HEK293 (cell line): ENCODE measurements around the gene TECTA.
"Not testable (repeated sequence)": the region's sequence is repeated elsewhere in the genome, so short reads cannot be mapped to it uniquely, and the experiment has no call there.

ENCODE experiments used
- CTCF ChIA-PET: fragments of 350-600 bp; formaldehyde crosslinking; extraction: SDS; loops from one replicate; lab custom pipeline; 2021; ENCODE audit warnings: antibody characterized with exemption; lab: Yijun Ruan, JAX
- POLR2A ChIA-PET: fragments of 300-600 bp; formaldehyde crosslinking; extraction: SDS; loops from one replicate; lab custom pipeline; 2020; ENCODE audit warnings: antibody characterized with exemption, inconsistent platforms; lab: Yijun Ruan, JAX
- H3K27ac ChIP-seq: fragments of 200-500 bp; sonication (Bioruptor generic); 2 replicates; pipeline ENCODE4 v1.5.1; 2014; ENCODE audit warnings: low read depth, low read length, control low read depth, inconsistent platforms; ENCODE audit errors: extremely low read depth
- H3K36me3 ChIP-seq, 2 experiments: fragments of 200-500 bp in 1 of 2; sonication (Bioruptor generic) in 1 of 2; 1 replicate in 1 of 2; 2 replicates in 1 of 2; pipeline ENCODE4 v1.5.1; 2014 to 2017; ENCODE audit warnings: inconsistent platforms in 2 of 2, low read length in 2 of 2; ENCODE audit not compliant: control insufficient read depth in 2 of 2, insufficient read depth in 1 of 2
- H3K4me1 ChIP-seq: fragments of 200-500 bp; sonication (Bioruptor generic); 2 replicates; pipeline ENCODE4 v1.5.1; 2014; ENCODE audit warnings: mild to moderate bottlenecking, low read length, inconsistent platforms; ENCODE audit not compliant: control insufficient read depth, insufficient read depth
- H3K4me3 ChIP-seq: 2 replicates; pipeline ENCODE4 v1.5.1; 2011; ENCODE audit warnings: low read depth, mild to moderate bottlenecking, control low read depth, low read length, moderate library complexity
- H3K9me3 ChIP-seq: fragments of 200-500 bp; sonication (Bioruptor generic); 2 replicates; pipeline ENCODE4 v1.5.1; 2014; ENCODE audit warnings: low read depth, low read length, inconsistent platforms; ENCODE audit not compliant: control insufficient read depth, insufficient read depth
- GLIS1 ChIP-seq: fragments of 450-650 bp; formaldehyde crosslinking; IDR thresholded peaks from 2 replicates; pipeline ENCODE4 v1.5.1; 2016; ENCODE audit warnings: missing biosample characterization, missing genetic modification characterization
- HOXC10 ChIP-seq: sonication (generic); formaldehyde crosslinking; IDR thresholded peaks from 2 replicates; pipeline ENCODE4 v1.8.1; 2023; ENCODE audit warnings: mild to moderate bottlenecking, missing genetic modification reagents
- KLF10 ChIP-seq: fragments of 450-650 bp; IDR thresholded peaks from 2 replicates; pipeline ENCODE4 v1.5.1; 2018; ENCODE audit warnings: missing biosample characterization, mild to moderate bottlenecking, missing genetic modification characterization
- TRIM28 ChIP-seq: IDR thresholded peaks from 2 replicates; pipeline ENCODE4 v1.6.1; 2011; ENCODE audit warnings: low read length, control low read depth, borderline replicate concordance
- ZBTB20 ChIP-seq: fragments of 450-650 bp; formaldehyde crosslinking; IDR thresholded peaks from 2 replicates; pipeline ENCODE4 v1.5.1; 2016; ENCODE audit warnings: missing biosample characterization, missing genetic modification characterization
- ZFP37 ChIP-seq: fragments of 450-650 bp; formaldehyde crosslinking; IDR thresholded peaks from 2 replicates; pipeline ENCODE4 v1.5.1; 2016; ENCODE audit warnings: missing biosample characterization, missing genetic modification characterization
- ZNF266 ChIP-seq: fragments of 450-650 bp; formaldehyde crosslinking; IDR thresholded peaks from 2 replicates; pipeline ENCODE4 v1.5.1; 2016; ENCODE audit warnings: missing biosample characterization, missing genetic modification characterization, low read depth
- ZNF548 ChIP-seq: fragments of 450-650 bp; formaldehyde crosslinking; IDR thresholded peaks from 2 replicates; pipeline ENCODE4 v1.5.1; 2016; ENCODE audit warnings: missing biosample characterization, missing genetic modification characterization
- TF ChIP-seq, protein P1 (sequence below): fragments of 450-650 bp; formaldehyde crosslinking; IDR thresholded peaks from 2 replicates; pipeline ENCODE4 v1.5.1; 2017; ENCODE audit warnings: missing biosample characterization, missing genetic modification characterization
- TF ChIP-seq, protein P2 (sequence below): fragments of 450-650 bp; formaldehyde crosslinking; IDR thresholded peaks from 2 replicates; pipeline ENCODE4; 2016; ENCODE audit warnings: missing biosample characterization, missing genetic modification characterization
- TF ChIP-seq, protein P3 (sequence below): fragments of 450-650 bp; formaldehyde crosslinking; IDR thresholded peaks from 2 replicates; pipeline ENCODE4 v1.5.1; 2016; ENCODE audit warnings: missing biosample characterization, missing genetic modification characterization

The TECTA gene

DNA sequence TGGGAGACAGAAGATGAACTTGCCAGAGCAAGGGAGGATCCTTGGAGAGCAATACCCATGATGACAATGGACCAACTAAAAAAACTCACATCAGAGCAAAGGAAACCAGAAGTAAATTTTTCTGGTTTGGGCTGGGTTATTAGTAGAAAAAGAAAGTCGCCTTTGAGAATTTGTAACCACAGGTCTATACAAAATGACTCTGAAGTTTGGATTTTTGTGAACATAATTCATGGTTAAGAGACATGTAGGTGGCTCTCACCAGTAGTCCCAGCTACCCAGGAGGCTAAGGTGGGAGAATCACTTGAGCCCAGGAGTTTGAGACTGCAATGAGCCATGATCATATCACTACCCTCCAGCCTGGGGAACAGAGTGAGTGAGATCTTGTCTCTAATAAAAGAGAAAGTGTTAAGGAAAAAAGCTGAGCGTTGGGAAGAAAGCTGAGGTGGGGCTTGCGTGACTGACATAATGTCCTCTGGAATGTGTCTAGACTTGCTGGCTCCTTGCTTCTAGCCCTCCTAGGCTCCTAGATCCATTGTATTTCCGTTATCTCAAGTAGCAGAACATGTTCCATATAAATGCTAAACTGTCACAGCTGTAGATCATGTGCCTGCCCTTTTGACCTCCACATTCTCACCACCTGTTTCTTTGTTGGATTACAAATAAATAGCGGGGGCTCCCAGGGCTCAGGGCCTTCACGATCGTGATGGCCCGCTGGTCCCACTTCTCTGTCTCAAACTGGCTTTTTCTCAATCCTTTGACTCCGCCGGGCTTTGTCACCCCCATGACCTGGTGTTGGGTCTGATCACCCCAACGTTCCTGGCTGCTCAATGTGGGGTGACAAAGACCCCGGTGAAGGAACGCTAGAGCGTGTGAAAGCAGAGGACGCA, 135.3 kb downstream of the TECTA start (continued):
- TF ChIP-seq ZBTB20 (tag by site-specific recombination) (peak; percentile 26; the same call in 1 of the 2 replicates), ZNF548 (tag by site-specific recombination) (no peak)

DNA sequence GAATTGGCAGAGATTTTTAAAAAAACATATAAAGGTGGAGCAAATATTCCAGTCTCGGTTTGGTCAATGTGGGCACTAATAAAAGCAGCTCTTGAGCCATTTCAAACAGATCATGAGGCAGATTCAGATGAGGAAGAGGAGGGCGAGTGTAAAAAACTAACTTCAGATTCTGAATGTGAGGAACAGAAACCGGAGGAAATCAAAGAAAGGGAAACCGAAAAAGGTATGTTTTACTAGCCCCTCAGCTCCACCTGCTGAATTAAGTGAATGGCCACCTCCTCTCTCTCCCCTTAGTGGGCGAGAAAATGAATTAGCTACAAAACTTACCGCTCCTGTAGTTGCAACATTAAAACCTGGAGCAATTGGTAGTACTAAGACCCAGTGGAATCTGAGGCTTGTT, 136.2 kb downstream of the TECTA start:
- CTCF ChIA-PET: interaction anchor here (0.7 kb wide), 1 partner anchor 354 kb away, joined by 3 read pairs; no protein-coding TSS in a partner anchor
- POLR2A ChIA-PET, H3K9me3 ChIP-seq, H3K36me3 ChIP-seq, H3K4me3 ChIP-seq, H3K4me1 ChIP-seq: not testable (repeated sequence)
- peak overlapping the region; percentile 22; the same call in 1 of the 2 replicates for H3K27ac ChIP-seq

DNA sequence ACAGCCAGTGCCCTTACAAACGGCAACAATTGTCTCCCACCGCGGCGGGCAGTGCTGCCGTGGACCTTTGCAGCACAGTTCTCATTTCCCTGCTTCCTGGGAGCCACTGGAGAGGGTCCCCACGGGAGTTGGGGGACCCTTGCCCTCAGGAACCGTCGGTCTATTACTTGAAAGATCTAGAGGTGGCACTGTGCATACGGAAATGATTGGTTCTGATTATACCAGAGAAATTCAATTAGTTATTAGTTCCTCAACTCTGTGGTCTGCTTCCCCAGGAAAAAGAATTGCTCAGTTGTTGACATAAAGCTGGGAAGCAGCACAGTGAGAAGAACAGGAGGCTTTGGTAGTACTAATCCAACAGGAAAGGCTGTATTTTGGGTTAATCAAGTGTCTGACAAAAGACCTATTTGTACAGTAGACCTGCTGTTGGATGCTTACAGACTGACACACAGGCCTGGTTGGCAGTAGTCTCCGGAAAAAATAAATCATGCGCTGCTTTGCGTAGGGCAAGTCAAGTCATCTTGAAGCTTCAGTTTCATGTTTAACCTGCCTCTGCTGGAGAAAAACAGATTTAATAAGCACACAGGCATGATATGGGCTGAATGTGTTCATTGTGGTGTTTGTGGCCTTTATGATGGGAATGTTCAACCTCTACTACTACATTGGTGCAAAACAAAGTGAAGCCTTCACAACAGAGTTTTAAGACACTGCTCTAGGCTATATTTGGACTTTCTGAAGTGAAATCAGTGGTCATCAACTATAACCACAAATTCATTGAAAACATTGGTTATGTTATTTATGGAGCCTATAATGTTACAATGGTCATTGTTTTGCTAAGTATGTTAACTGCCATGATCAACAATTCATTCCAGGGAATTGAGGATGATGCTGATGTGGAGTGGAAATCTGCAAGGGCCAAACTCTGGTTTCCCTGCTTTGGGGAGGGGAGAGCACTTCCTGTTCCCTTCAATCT, 136.9 kb downstream of the TECTA start:
- Histone ChIP-seq H3K4me3 (no peak overlapping the region), H3K4me1 (peaks cover 2% of the 10 kb centered on the region), H3K27ac (peak overlapping the region; percentile 22; the same call in 1 of the 2 replicates), H3K36me3 (no peaks in the 10 kb centered on the region), H3K9me3 (no peaks in the 10 kb centered on the region)
- no peak for TF ChIP-seq ZFP37 (tag by site-specific recombination)
- TF ChIP-seq TRIM28: 0 out of 2 replicates have a peak, but pooled peaks have one; percentile 28
- CTCF ChIA-PET: interaction anchor here (0.7 kb wide), 1 partner anchor 353 kb away, joined by 3 read pairs; no protein-coding TSS in a partner anchor
- POLR2A ChIA-PET: no interaction called here

DNA sequence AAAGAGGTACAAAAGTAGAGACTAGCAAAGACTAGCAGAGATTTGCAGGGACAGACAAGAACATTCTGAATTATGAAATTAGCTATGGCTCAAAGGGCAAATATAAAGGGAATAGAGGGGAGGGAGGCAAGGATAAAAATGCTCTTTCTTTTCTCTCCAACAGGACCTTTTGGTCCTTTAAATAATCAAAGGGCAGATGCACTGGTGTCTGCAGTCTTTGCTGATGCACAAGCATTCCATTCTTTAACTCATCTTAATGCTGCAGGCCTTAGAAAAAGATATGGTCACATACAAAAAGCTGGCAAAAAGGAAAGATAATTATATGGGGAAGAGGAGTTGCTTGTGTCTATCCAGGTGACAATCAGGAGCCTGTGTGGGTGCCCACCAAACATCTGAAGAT, 137.9 kb downstream of the TECTA start:
- H3K9me3 ChIP-seq: no peaks in the 10 kb centered on the region
- H3K27ac ChIP-seq: no peak overlapping the region
- TF ChIP-seq, protein P1, sequence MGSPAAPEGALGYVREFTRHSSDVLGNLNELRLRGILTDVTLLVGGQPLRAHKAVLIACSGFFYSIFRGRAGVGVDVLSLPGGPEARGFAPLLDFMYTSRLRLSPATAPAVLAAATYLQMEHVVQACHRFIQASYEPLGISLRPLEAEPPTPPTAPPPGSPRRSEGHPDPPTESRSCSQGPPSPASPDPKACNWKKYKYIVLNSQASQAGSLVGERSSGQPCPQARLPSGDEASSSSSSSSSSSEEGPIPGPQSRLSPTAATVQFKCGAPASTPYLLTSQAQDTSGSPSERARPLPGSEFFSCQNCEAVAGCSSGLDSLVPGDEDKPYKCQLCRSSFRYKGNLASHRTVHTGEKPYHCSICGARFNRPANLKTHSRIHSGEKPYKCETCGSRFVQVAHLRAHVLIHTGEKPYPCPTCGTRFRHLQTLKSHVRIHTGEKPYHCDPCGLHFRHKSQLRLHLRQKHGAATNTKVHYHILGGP (tag by site-specific recombination): no peak
- TF ChIP-seq, protein P2, sequence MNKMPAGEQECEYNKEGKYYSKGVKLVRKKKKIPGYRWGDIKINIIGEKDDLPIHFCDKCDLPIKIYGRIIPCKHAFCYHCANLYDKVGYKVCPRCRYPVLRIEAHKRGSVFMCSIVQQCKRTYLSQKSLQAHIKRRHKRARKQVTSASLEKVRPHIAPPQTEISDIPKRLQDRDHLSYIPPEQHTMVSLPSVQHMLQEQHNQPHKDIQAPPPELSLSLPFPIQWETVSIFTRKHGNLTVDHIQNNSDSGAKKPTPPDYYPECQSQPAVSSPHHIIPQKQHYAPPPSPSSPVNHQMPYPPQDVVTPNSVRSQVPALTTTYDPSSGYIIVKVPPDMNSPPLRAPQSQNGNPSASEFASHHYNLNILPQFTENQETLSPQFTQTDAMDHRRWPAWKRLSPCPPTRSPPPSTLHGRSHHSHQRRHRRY (tag by site-specific recombination): no peak
- TF ChIP-seq ZNF266 (tag by site-specific recombination): no peak
- TF ChIP-seq HOXC10 (CRISPR knock-in tag): no peak
- TF ChIP-seq KLF10 (tag by site-specific recombination): no peak
- H3K36me3 ChIP-seq: no peaks in the 10 kb centered on the region
- ChIA-PET CTCF (no interaction called here), POLR2A (no interaction called here)
- H3K4me1 ChIP-seq: peaks cover 2% of the 10 kb centered on the region
- H3K4me3 ChIP-seq: no peak overlapping the region

DNA sequence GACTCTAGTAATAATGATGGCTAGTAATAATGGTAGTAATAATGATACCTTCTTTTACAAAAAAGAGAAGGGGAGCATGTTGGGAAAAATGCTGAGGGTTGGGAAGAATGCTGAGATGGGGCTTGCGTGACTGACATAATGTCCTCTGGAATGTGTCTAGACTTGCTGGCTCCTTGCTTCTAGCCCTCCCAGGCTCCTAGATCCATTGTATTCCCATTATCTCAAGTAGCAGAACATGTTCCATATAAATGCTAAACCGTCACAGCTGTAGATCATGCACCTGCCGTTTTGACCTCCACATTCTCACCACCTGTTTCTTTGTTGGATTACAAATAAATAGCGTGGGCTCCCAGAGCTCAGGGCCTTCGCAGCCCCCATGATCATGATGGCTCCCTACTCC, 139.0 kb downstream of the TECTA start:
- not testable (repeated sequence) for H3K4me1 ChIP-seq, H3K9me3 ChIP-seq, H3K36me3 ChIP-seq, H3K4me3 ChIP-seq, H3K27ac ChIP-seq
- ChIA-PET POLR2A (interaction anchor here (0.7 kb wide), 1 partner anchor 17 kb away, joined by 3 read pairs; no protein-coding TSS in a partner anchor), CTCF (interaction anchor here (0.7 kb wide), 1 partner anchor 11 kb away, joined by 3 read pairs; no protein-coding TSS in a partner anchor)
- TF ChIP-seq, protein P3, sequence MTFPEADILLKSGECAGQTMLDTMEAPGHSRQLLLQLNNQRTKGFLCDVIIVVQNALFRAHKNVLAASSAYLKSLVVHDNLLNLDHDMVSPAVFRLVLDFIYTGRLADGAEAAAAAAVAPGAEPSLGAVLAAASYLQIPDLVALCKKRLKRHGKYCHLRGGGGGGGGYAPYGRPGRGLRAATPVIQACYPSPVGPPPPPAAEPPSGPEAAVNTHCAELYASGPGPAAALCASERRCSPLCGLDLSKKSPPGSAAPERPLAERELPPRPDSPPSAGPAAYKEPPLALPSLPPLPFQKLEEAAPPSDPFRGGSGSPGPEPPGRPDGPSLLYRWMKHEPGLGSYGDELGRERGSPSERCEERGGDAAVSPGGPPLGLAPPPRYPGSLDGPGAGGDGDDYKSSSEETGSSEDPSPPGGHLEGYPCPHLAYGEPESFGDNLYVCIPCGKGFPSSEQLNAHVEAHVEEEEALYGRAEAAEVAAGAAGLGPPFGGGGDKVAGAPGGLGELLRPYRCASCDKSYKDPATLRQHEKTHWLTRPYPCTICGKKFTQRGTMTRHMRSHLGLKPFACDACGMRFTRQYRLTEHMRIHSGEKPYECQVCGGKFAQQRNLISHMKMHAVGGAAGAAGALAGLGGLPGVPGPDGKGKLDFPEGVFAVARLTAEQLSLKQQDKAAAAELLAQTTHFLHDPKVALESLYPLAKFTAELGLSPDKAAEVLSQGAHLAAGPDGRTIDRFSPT (tag by site-specific recombination): peak; percentile 69
- peak; percentile 73 for TF ChIP-seq GLIS1 (tag by site-specific recombination)
